H9 (cell line): ENCODE results near the gene RBM12. TPM values are rescaled to one million over a fixed set of nuclear protein-coding genes. Genes with fewer than 3 reads are reported as not detected.

Experiments
- DNase-seq: peaks from one replicate; pipeline ENCODE4 v3.0.0-alpha.2; 2017
- H2AFZ ChIP-seq: one replicate; pipeline ENCODE4 v1.6.1; 2013; ENCODE audit warnings: mild to moderate bottlenecking, low read length, control low read depth, moderate library complexity
- H2AK5ac ChIP-seq: 2 replicates; pipeline ENCODE4 v1.6.1; 2013; ENCODE audit warnings: low read length, control low read depth, mixed read lengths; ENCODE audit not compliant: insufficient read length
- H2BK120ac ChIP-seq: one replicate; pipeline ENCODE4 v1.6.1; 2013; ENCODE audit warnings: low read depth, mild to moderate bottlenecking, low read length, control low read depth, inconsistent platforms; ENCODE audit not compliant: poor library complexity, severe bottlenecking
- H2BK12ac ChIP-seq: 2 replicates; pipeline ENCODE4 v1.6.1; 2013; ENCODE audit warnings: low read length, control low read depth, mixed read lengths, low read depth; ENCODE audit not compliant: insufficient read length
- H2BK15ac ChIP-seq: 2 replicates; pipeline ENCODE4 v1.6.1; 2013; ENCODE audit warnings: low read depth, low read length, control low read depth
- H2BK20ac ChIP-seq: one replicate; pipeline ENCODE4 v1.6.1; 2013; ENCODE audit warnings: low read depth, mild to moderate bottlenecking, low read length, control low read depth, inconsistent platforms; ENCODE audit not compliant: poor library complexity, severe bottlenecking
- H2BK5ac ChIP-seq: 2 replicates; pipeline ENCODE4 v1.6.1; 2013; ENCODE audit warnings: low read length, control low read depth, mixed read lengths; ENCODE audit not compliant: insufficient read length
- H3K14ac ChIP-seq: 2 replicates; pipeline ENCODE4 v1.6.1; 2013; ENCODE audit warnings: low read length, control low read depth; ENCODE audit not compliant: insufficient read depth
- H3K18ac ChIP-seq: 2 replicates; pipeline ENCODE4 v1.6.1; 2013; ENCODE audit warnings: low read depth, mild to moderate bottlenecking, mixed read lengths, low read length, control low read depth; ENCODE audit not compliant: insufficient read length
- H3K23ac ChIP-seq: 2 replicates; pipeline ENCODE4 v1.6.1; 2013; ENCODE audit warnings: low read length, control low read depth, mixed read lengths, low read depth; ENCODE audit not compliant: insufficient read length
- H3K23me2 ChIP-seq: 2 replicates; pipeline ENCODE4 v1.6.1; 2013; ENCODE audit warnings: low read depth, mild to moderate bottlenecking, mixed read lengths, low read length, control low read depth; ENCODE audit not compliant: insufficient read length, poor library complexity, severe bottlenecking
- H3K27ac ChIP-seq: 2 replicates; pipeline ENCODE4 v1.5.1; 2013; ENCODE audit warnings: low read length, control low read depth, mixed read lengths, low read depth; ENCODE audit not compliant: insufficient read length
- H3K27me3 ChIP-seq: 2 replicates; pipeline ENCODE4 v1.6.1; 2013; ENCODE audit warnings: low read length, control low read depth, inconsistent platforms; ENCODE audit not compliant: insufficient read depth
- H3K4ac ChIP-seq: 2 replicates; pipeline ENCODE4 v1.6.1; 2013; ENCODE audit warnings: low read depth, mild to moderate bottlenecking, control low read depth, inconsistent platforms, low read length, moderate library complexity
- H3K4me1 ChIP-seq: 2 replicates; pipeline ENCODE4 v1.6.1; 2013; ENCODE audit warnings: low read length, control low read depth, inconsistent platforms; ENCODE audit not compliant: insufficient read depth
- H3K4me2 ChIP-seq: 2 replicates; pipeline ENCODE4 v1.6.1; 2013; ENCODE audit warnings: low read length, control low read depth, mixed read lengths; ENCODE audit not compliant: insufficient read length, insufficient read depth
- H3K56ac ChIP-seq: 2 replicates; pipeline ENCODE4 v1.6.1; 2013; ENCODE audit warnings: low read depth, mild to moderate bottlenecking, mixed read lengths, low read length, control low read depth; ENCODE audit not compliant: insufficient read length
- H3K79me1 ChIP-seq: 2 replicates; pipeline ENCODE4 v1.6.1; 2013; ENCODE audit warnings: low read depth, mild to moderate bottlenecking, moderate library complexity, low read length, control low read depth, inconsistent platforms; ENCODE audit not compliant: insufficient read depth, poor library complexity, severe bottlenecking
- H3K79me2 ChIP-seq: 2 replicates; pipeline ENCODE4 v1.6.1; 2013; ENCODE audit warnings: low read length, control low read depth, inconsistent platforms; ENCODE audit not compliant: insufficient read depth
- H3K9ac ChIP-seq: 2 replicates; pipeline ENCODE4 v1.6.1; 2013; ENCODE audit warnings: low read length, control low read depth, mixed read lengths; ENCODE audit not compliant: insufficient read length; ENCODE audit errors: extremely low read depth
- H3K9me3 ChIP-seq: one replicate; pipeline ENCODE4 v1.6.1; 2013; ENCODE audit warnings: low read depth, low read length, inconsistent platforms; ENCODE audit not compliant: control insufficient read depth
- H3T11ph ChIP-seq: one replicate; pipeline ENCODE4 v1.6.1; 2013; ENCODE audit warnings: mild to moderate bottlenecking, low read length, control low read depth, inconsistent platforms
- H4K20me1 ChIP-seq: one replicate; pipeline ENCODE4 v1.6.1; 2013; ENCODE audit not compliant: control insufficient read depth, insufficient read length, insufficient read depth
- H4K5ac ChIP-seq: 2 replicates; pipeline ENCODE4 v1.6.1; 2013; ENCODE audit warnings: low read depth, mild to moderate bottlenecking, mixed read lengths, low read length, control low read depth; ENCODE audit not compliant: insufficient read length
- H4K8ac ChIP-seq: replicated peaks from 2 replicates; pipeline ENCODE4 v1.6.1; 2013; ENCODE audit warnings: low read length, control low read depth, mixed read lengths, low read depth; ENCODE audit not compliant: insufficient read length
- H4K91ac ChIP-seq: 2 replicates; pipeline ENCODE4 v1.6.1; 2013; ENCODE audit warnings: low read depth, mild to moderate bottlenecking, moderate library complexity, mixed read lengths, low read length, control low read depth; ENCODE audit not compliant: insufficient read length
- H3K27ac Mint-ChIP-seq, 3 experiments: 2 replicates in 2 of 3; 3 replicates in 1 of 3; pipeline ENCODE4 v1.8.0; 2020 to 2021; ENCODE audit warnings: mixed read lengths in 3 of 3, mild to moderate bottlenecking in 1 of 3, moderate library complexity in 1 of 3
- H3K27me3 Mint-ChIP-seq: 2 replicates; pipeline ENCODE4 v1.8.0; 2021; ENCODE audit warnings: low read depth, mild to moderate bottlenecking, moderate library complexity, mixed read lengths
- H3K36me3 Mint-ChIP-seq, 3 experiments: 2 replicates in 2 of 3; 3 replicates in 1 of 3; pipeline ENCODE4 v1.8.0; 2020 to 2021; ENCODE audit warnings: low read depth in 3 of 3, mixed read lengths in 3 of 3; ENCODE audit not compliant: insufficient read depth in 1 of 3
- H3K4me1 Mint-ChIP-seq, 2 experiments: 2 replicates each; pipeline ENCODE4 v1.8.0; 2020; ENCODE audit warnings: mixed read lengths in 2 of 2
- H3K4me3 Mint-ChIP-seq, 2 experiments: 2 replicates in 1 of 2; 3 replicates in 1 of 2; pipeline ENCODE4 v1.8.0; 2020 to 2021; ENCODE audit warnings: mild to moderate bottlenecking in 2 of 2, mixed read lengths in 2 of 2, moderate library complexity in 1 of 2
- H3K9me3 Mint-ChIP-seq, 2 experiments: 2 replicates in 1 of 2; 3 replicates in 1 of 2; pipeline ENCODE4 v1.8.0; 2020; ENCODE audit warnings: mild to moderate bottlenecking in 2 of 2, mixed read lengths in 2 of 2, moderate library complexity in 1 of 2
- CTCF ChIP-seq: fragments of 200-600 bp; sonication (generic); conservative IDR thresholded peaks from 3 replicates; pipeline ENCODE4 v1.8.0; 2021; ENCODE audit warnings: antibody characterized with exemption, mild to moderate bottlenecking
- WGBS: extraction: QIAGEN DNeasy Blood & Tissue Kit; methylation state at CpG from one replicate; pipeline ENCODE4 v1.1.7; 2013; ENCODE audit warnings: missing lambda C conversion rate, low lambda C conversion rate, mixed read lengths; ENCODE audit not compliant: insufficient read length; ENCODE audit errors: extremely low coverage; 5-methylcytosine and 5-hydroxymethylcytosine counted together
- total RNA-seq: library from RNA; stranded (reverse); gene quantifications from 2 replicates; pipeline ENCODE4 v1.2.1, GENCODE V29; 2021

The RBM12 gene
- total RNA-seq, 1 experiment from 2014 or later, result 260 TPM

GRCh38 chr20:35662551-35662950, 2.1 kb downstream of the RBM12 start:
- Histone ChIP-seq H4K20me1 (no peaks in the 10 kb centered on the region), H3K4me2 (peak overlapping the region; percentile 88), H2BK120ac (no peak overlapping the region), H3K9ac (peak overlapping the region; percentile 38), H2BK12ac (no peak overlapping the region), H4K91ac (no peak overlapping the region), H3K4ac (no peak overlapping the region), H3T11ph (no peak overlapping the region), H3K27ac (no peak overlapping the region), H2AFZ (no peak overlapping the region), H4K8ac (no peak overlapping the region), H3K18ac (no peak overlapping the region), H2AK5ac (no peak overlapping the region), H3K27me3 (no peaks in the 10 kb centered on the region), H3K4me1 (no peaks in the 10 kb centered on the region; the same call in 1 of the 2 replicates), H2BK20ac (no peak overlapping the region), H3K14ac (no peak overlapping the region), H3K79me2 (peaks cover 57% of the 10 kb centered on the region), H2BK15ac (no peak overlapping the region), H3K23me2 (peaks cover 9% of the 10 kb centered on the region), H2BK5ac (no peak overlapping the region), H3K79me1 (no peaks in the 10 kb centered on the region), H4K5ac (no peak overlapping the region), H3K23ac (no peak overlapping the region), H3K9me3 (no peaks in the 10 kb centered on the region), H3K56ac (no peak overlapping the region)
- Mint-ChIP-seq H3K36me3 (peaks cover 0 to 2% (median 2%) of the 10 kb centered on the region in 3 experiments; a peak in 3 of 7 replicates), H3K4me1 (peaks cover 40 to 44% of the 10 kb centered on the region in 2 experiments), H3K9me3 (no peaks in the 10 kb centered on the region; a peak in 1 of 5 replicates), H3K27ac (no peak overlapping the region), H3K4me3 (peak overlapping the region; percentile 96 to 99), H3K27me3 (no peaks in the 10 kb centered on the region)
- no peak for TF ChIP-seq CTCF
- WGBS, result no CpG with 5 or more reads among the region's 2 CpGs
- DNase-seq, result no peak
